T47D (cell line): ENCODE results near the gene C1QTNF12.

Experiments used
- DNase-seq, 2 experiments: peaks; one replicate each; pipeline versions ENCODE4 v3.0.0 to v3.0.0-alpha.2; 2011 to 2012; ENCODE audit warnings: low read depth in 1 of 2, low spot score in 1 of 2
- JUND ChIP-seq: IDR thresholded peaks from 2 replicates; pipeline ENCODE4 v1.6.1; 2012; ENCODE audit warnings: low read depth
- in situ Hi-C: cut with HindIII; loops from 2 replicates; pipeline ENCODE4 v1.10.0; 2016; ENCODE audit warnings: low sequenced_read_pairs, low pct_unique_long_range_greater_than_20kb

The C1QTNF12 gene

GRCh38 chr1:1287288-1288110, 41.0 kb upstream of the C1QTNF12 start:
- no peak for TF ChIP-seq JUND
- DNase-seq: no peak
- in situ Hi-C loops: no loop called here

DNA sequence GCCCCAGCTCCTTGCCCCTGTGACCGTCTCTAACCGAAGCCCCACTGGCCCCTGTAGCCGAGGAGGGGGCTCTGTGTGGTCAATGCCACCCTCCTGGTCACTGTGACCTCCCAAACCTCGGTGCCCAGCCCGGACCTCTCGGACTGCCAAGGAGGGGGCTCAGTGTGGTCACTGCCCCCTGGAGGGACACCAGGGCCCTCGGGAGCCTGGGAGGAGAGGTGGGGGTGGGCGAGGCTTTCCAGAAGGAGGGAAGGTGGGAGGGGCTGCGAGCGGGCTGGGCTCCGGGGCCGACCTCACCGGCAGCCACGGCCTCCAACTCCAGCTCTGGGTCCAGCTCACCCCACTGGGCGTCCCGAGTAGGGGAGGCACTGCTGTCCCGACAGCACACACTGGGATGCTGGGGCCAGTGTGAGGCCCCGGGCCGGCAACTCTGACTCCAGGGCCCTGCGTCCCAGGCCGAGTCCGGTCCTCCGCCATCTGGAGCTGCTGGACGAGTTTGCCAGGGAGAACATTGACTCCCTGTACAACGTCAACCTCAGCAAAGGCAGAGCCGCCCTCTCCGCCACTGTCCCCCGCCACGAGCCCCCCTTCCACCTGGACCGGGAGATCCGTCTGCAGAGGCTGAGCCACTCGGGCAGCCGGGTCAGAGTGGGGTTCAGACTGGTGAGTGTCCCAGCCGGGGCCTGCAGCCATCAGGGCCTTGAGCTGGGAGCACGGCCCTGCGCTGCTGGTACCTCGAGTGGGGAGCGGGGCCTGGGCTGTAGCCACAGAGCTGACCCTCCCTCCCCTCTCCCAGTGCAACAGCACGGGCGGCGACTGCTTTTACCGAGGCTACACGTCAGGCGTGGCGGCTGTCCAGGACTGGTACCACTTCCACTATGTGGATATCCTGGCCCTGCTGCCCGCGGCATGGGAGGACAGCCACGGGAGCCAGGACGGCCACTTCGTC, 40.1 kb upstream of the C1QTNF12 start:
- DNase-seq: no peak
- TF ChIP-seq JUND: no peak

GRCh38 chr1:1285611-1286311, 39.2 kb upstream of the C1QTNF12 start:
- in situ Hi-C loops: no loop called here

More for the DNA sequence above, 40.1 kb upstream of the C1QTNF12 start:
- in situ Hi-C loops: no loop called here

GRCh38 chr1:1285102-1285571, 38.6 kb upstream of the C1QTNF12 start:
- TF ChIP-seq JUND: no peak
- in situ Hi-C loops: no loop called here
- no peak for DNase-seq

More at GRCh38 chr1:1285611-1286311, 39.2 kb upstream of the C1QTNF12 start:
- TF ChIP-seq JUND: no peak
- DNase-seq: no peak

GRCh38 chr1:1284221-1285101, 37.9 kb upstream of the C1QTNF12 start:
- no peak for TF ChIP-seq JUND
- in situ Hi-C loops: no loop called here

GRCh38 chr1:1283821-1284220, 37.3 kb upstream of the C1QTNF12 start:
- no peak for DNase-seq
- in situ Hi-C loops: no loop called here
- no peak for TF ChIP-seq JUND

More at GRCh38 chr1:1284221-1285101, 37.9 kb upstream of the C1QTNF12 start:
- DNase-seq: no peak

- no peak for TF ChIP-seq JUND
- DNase-seq: no peak
- in situ Hi-C loops: no loop called here
These were observed 36.5 kb upstream of the C1QTNF12 start for GRCh38 chr1:1282998-1283397.

- in situ Hi-C loops: no loop called here
- DNase-seq: no peak
These were observed 35.2 kb upstream of the C1QTNF12 start for GRCh38 chr1:1281533-1282321.

GRCh38 chr1:1280782-1281481, 34.4 kb upstream of the C1QTNF12 start:
- no peak for DNase-seq
- no peak for TF ChIP-seq JUND
- in situ Hi-C loops: no loop called here

More at GRCh38 chr1:1281533-1282321, 35.2 kb upstream of the C1QTNF12 start:
- no peak for TF ChIP-seq JUND

DNA sequence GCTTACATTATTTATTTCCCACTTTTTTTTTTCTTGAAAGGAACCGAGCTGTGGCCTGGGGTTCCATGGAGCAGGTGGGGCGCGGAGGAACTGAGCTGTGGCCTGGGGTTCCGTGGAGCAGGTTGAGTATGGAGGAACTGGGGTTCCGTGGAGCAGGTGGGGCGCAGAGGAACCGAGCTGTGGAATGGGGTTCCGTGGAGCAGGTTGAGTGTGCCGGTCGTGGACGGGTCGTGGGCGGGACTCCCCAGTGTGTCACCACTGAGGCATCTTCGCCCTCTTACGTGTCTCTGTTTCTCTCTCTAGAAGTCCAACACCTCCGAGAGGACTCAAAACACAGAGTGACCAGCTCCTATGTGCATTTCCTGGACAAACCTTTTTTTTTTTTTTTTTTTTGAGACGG, 32.5 kb upstream of the C1QTNF12 start:
- in situ Hi-C loops: no loop called here
- TF ChIP-seq JUND: no peak
- no peak for DNase-seq
